Effector memory CD4-positive, alpha-beta T cell (primary cell): Measurements from ENCODE around the gene B3GLCT.

Source experiments
- DNase-seq, 3 donors: peaks; one replicate each; pipeline ENCODE4 v3.0.0-alpha.2; 2020
- H3K27ac ChIP-seq: 2 replicates; pipeline ENCODE4 v1.7.0; 2013; ENCODE audit warnings: mild to moderate bottlenecking, low read length, moderate library complexity; ENCODE audit not compliant: insufficient read depth, poor library complexity, severe bottlenecking
- H3K27me3 ChIP-seq: replicated peaks from 2 replicates; pipeline ENCODE4 v1.7.0; 2013; ENCODE audit warnings: mild to moderate bottlenecking, low read length; ENCODE audit not compliant: insufficient read depth, control insufficient read depth, poor library complexity, severe bottlenecking
- H3K36me3 ChIP-seq: 2 replicates; pipeline ENCODE4 v1.7.0; 2013; ENCODE audit warnings: mild to moderate bottlenecking, low read length, moderate library complexity; ENCODE audit not compliant: control insufficient read depth, insufficient read depth
- H3K4me1 ChIP-seq: 2 replicates; pipeline ENCODE4 v1.7.0; 2013; ENCODE audit warnings: low read length, mild to moderate bottlenecking; ENCODE audit not compliant: control insufficient read depth, insufficient read depth, poor library complexity, severe bottlenecking
- H3K4me3 ChIP-seq: 2 replicates; pipeline ENCODE4 v1.7.0; 2013; ENCODE audit warnings: low read length, low read depth, mild to moderate bottlenecking; ENCODE audit not compliant: insufficient read depth, poor library complexity, severe bottlenecking
- H3K9me3 ChIP-seq: 2 replicates; pipeline ENCODE4 v1.7.0; 2013; ENCODE audit warnings: mild to moderate bottlenecking, low read length, moderate library complexity; ENCODE audit not compliant: control insufficient read depth

B3GLCT gene

DNA sequence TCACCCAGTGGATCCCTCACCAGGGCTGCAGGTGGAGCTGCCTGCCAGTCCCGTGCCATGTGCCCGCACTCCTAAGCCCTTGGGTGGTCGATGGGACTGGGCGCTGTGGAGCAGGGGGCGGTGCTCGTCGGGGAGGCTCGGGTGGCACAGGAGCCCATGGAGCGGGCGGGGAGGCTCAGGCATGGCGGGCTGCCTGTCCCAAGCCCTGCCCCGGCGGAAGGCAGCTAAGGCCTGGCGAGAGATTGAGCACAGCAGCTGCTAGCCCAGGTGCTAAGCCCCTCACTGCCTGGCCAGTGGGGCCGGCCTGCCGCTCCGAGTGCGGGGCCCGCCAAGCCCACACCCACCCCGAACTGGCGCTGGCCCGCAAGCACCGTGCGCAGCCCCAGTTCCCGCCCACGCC is 16.8 kb upstream of the B3GLCT start:
- Histone ChIP-seq H3K36me3 (no peaks in the 10 kb centered on the region), H3K4me1 (no peaks in the 10 kb centered on the region)
- no peak for DNase-seq

DNA sequence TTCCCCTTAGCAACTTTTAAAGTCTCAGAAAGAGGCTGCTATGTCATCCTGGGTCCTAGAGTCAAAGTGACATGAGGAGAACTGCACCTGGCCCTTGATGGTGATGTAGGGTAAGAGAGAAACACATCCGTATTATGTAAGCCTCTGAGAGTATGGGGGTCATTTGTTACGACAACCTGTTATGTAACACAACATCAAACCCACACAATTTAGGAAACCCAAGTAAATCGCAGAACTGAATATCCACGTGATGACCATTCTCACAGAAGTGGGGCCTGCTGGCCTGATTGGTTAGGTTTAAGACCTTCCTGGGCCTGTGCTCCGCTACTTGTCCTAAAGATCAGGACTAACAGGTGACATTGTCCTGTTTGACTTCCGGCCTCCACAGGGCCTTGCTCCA is 15.3 kb upstream of the B3GLCT start:
- Histone ChIP-seq H3K27me3 (no peaks in the 10 kb centered on the region), H3K27ac (no peak overlapping the region), H3K4me3 (no peak overlapping the region), H3K4me1 (no peaks in the 10 kb centered on the region), H3K36me3 (no peaks in the 10 kb centered on the region), H3K9me3 (no peaks in the 10 kb centered on the region)
- no peak for DNase-seq

More for the DNA sequence above, 16.8 kb upstream of the B3GLCT start:
- Histone ChIP-seq H3K4me3 (no peak overlapping the region), H3K27ac (no peak overlapping the region), H3K9me3 (no peaks in the 10 kb centered on the region), H3K27me3 (no peaks in the 10 kb centered on the region)

DNA sequence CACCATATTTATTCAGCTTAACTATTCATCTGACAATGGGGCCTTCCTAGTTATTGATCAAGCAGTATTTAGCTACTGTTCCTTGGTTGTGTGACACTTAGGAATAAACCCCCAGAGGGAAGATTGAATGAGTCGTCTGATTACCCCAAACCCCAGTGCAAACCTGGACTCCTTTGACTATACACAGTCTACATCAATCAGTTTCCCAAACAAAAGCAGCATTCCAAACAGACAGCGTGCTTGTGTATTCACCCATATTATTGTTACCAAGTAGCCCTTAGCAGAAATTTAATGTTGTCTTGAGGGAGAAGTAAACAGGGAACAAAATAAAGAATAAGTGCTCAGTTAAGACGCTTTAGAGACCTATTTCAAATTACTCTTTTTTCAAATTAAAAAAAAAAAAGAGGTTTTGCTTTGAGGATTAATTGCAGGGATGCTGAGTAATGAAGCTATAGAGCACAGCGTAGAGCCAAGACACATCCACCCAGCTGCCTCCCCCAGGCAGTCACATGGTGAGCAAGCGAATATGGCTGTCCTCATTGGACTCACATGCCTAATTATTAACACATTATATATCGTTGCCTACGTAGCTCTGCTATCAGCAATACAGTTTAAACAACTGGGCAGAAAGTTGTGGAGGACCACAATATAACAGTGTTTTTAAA is 14.7 kb upstream of the B3GLCT start:
- H3K4me1 ChIP-seq: no peaks in the 10 kb centered on the region
- H3K27me3 ChIP-seq: no peaks in the 10 kb centered on the region
- H3K9me3 ChIP-seq: no peaks in the 10 kb centered on the region
- no peaks in the 10 kb centered on the region for H3K36me3 ChIP-seq
- DNase-seq: no peak
- no peak overlapping the region for H3K4me3 ChIP-seq
- H3K27ac ChIP-seq: no peak overlapping the region

DNA sequence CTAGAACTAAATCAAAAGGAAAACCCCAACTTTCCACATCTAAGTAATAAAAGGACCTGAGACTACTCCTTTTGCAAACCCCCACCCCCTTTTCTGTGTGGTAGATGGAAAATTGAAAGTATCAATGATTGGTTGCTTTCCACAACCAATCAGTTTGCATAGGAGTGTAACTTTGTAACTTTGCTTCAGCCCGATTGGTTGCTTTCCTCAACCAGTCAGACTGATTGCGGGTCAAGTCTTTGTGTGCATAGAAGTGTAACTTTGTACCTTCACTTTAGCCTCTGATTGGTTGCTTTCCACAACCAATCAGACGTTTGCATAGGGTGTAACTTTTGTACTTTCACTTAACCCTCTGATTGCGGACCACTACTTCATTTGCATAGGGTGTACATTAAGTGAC is 8.0 kb upstream of the B3GLCT start:
- Histone ChIP-seq H3K4me3 (no peak overlapping the region), H3K27ac (no peak overlapping the region), H3K36me3 (no peaks in the 10 kb centered on the region), H3K4me1 (no peaks in the 10 kb centered on the region), H3K27me3 (no peaks in the 10 kb centered on the region), H3K9me3 (no peaks in the 10 kb centered on the region)
- DNase-seq: no peak

DNA sequence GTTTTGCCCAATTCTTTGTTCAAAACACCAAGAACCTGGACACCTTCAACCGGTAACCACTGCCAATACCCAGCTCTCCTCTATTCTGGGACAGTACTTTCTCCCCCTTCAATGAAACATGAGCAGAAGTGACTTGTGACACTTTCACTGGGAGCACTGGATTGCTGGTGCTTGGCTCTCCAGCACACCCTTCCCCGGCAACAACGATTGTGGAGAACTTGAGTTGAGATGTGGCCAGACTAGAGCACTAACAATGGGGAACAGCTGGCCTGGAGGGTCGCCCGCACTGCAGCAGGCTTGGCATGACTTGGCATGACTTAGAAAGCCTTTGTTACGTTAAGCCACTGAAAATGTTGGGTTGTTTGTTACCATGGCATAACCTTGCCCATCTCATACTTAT is 7.5 kb upstream of the B3GLCT start:
- DNase-seq: no peak

DNA sequence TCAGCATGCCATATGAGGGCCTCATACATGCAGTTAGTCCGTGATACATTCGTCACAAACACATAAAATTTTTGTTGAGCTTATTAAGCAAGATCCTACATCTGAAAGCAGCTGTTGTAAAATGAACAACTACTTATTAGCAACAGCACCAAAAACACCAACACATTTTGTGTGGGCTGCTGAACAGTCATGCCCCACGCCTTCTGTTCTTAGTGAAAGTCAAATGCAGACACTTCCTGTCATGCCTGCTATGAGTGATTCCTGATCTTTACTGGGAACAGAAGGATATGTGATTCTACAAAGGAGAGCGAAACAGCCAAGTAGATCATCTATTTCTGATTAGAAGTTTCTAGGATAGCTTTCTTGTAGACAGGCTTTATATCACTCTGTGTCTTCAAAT is 4.2 kb upstream of the B3GLCT start:
- Histone ChIP-seq H3K27ac (no peak overlapping the region), H3K4me1 (no peaks in the 10 kb centered on the region), H3K36me3 (no peaks in the 10 kb centered on the region), H3K27me3 (no peaks in the 10 kb centered on the region), H3K9me3 (no peaks in the 10 kb centered on the region), H3K4me3 (no peak overlapping the region)
- no peak for DNase-seq

More for the DNA sequence above, 7.5 kb upstream of the B3GLCT start:
- Histone ChIP-seq H3K9me3 (no peaks in the 10 kb centered on the region), H3K27ac (no peak overlapping the region), H3K27me3 (no peaks in the 10 kb centered on the region), H3K4me3 (no peak overlapping the region), H3K36me3 (no peaks in the 10 kb centered on the region), H3K4me1 (no peaks in the 10 kb centered on the region)

DNA sequence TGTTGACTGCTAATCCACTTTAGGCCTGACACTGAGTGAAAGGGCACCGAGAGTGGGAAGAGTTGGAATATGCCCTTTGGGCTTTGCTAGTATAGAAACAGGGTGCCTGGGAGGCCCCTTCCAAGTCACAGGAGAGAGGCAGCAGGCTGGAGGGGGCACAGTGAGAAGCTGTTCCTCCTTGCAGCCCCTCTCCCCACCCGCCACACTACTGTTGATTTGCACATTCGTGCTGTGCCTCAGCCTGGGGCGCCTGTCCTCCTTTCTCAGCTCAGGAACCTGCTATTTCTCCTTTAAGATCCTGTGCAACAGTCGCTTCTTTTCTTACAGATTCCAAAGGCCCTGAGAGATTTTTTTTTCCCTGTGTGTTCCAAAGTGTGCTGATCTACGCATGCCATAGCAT is 2.8 kb upstream of the B3GLCT start:
- Histone ChIP-seq H3K4me1 (peaks cover 4% of the 10 kb centered on the region), H3K36me3 (no peaks in the 10 kb centered on the region), H3K27me3 (no peaks in the 10 kb centered on the region), H3K27ac (no peak overlapping the region), H3K4me3 (no peak overlapping the region), H3K9me3 (no peaks in the 10 kb centered on the region)
- DNase-seq: no peak

DNA sequence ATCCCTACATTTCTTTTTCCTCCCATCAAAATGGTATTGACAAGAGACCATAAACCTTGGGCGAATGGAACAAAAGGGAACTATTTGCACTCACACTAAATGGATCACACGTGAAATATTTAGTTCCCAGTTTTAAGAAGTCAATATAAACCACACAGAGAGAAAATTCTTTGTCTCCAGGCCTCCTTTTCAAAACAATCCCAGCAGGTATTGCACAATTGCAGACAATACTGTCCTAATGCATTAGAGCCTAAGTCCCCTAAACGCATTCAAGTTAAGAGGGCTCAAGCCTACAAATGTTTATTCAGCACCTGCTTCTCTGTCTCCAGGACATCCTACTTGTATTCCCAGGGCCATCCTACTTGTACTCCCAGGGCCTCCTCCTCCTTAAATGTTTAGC is 1.3 kb upstream of the B3GLCT start:
- no peaks in the 10 kb centered on the region for H3K36me3 ChIP-seq
- no peaks in the 10 kb centered on the region for H3K9me3 ChIP-seq
- no peak overlapping the region for H3K4me3 ChIP-seq
- no peak for DNase-seq
- no peaks in the 10 kb centered on the region for H3K27me3 ChIP-seq
- H3K4me1 ChIP-seq: peaks cover 4% of the 10 kb centered on the region
- no peak overlapping the region for H3K27ac ChIP-seq

DNA sequence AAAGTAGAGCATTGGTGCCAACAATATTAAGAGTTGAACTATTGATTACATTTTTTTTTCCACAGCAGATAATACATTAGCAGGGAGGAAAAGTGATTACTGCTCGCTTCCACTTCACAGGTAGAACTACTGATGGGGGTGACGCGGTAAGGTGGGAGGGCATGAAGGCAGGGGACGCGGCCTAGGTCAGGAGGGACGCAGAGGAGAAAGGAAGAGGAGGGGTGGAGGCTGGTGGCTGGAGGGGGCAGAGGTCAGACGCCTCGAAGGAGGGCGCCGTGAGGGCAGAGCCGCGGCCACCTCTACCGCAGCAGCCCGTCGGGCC is 287 bp upstream of the B3GLCT start:
- Histone ChIP-seq H3K4me3 (peak overlapping the region; percentile 83), H3K27ac (peak overlapping the region; percentile 87), H3K36me3 (no peaks in the 10 kb centered on the region), H3K4me1 (peaks cover 4% of the 10 kb centered on the region), H3K27me3 (no peaks in the 10 kb centered on the region), H3K9me3 (no peaks in the 10 kb centered on the region)
- no peak for DNase-seq

DNA sequence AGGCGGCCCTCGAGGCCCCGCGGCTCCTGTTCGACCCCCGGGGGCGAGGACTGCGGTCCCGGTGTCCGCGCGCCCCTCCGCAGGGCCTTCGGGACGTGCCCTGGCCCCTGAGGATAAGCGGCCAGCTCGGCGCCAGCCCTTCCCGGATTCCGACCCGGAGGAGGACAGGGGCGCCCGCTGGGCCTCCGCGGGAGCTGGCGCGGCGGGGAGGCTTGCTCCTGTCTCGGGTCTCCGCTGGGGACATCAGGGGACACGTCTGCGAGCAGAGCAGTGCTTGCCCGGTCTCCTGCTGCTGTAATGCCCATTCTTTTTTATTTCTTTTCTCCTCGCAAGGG is 829 bp downstream of the B3GLCT start:
- Histone ChIP-seq H3K27ac (peak overlapping the region; percentile 87), H3K27me3 (no peaks in the 10 kb centered on the region), H3K36me3 (no peaks in the 10 kb centered on the region), H3K4me1 (peaks cover 4% of the 10 kb centered on the region), H3K9me3 (no peaks in the 10 kb centered on the region), H3K4me3 (peak overlapping the region; percentile 83)
- DNase-seq: peak in 2 of 3 donors; percentile 10 to 29
